GM21367 (cell line): ENCODE data around the gene FAAH.
A peak's percentile ranks its signal among the peaks of the same experiment; 100 is the strongest.

Experiments used
- ATAC-seq: cut with Tn5 transposase; IDR thresholded peaks from one replicate; pipeline ENCODE4 v1.9.1; 2021; ENCODE audit not compliant: unreplicated experiment

Gene FAAH

GRCh38 chr1:46400421-46400820, 6.3 kb downstream of the FAAH start:
- no peak for ATAC-seq

DNA sequence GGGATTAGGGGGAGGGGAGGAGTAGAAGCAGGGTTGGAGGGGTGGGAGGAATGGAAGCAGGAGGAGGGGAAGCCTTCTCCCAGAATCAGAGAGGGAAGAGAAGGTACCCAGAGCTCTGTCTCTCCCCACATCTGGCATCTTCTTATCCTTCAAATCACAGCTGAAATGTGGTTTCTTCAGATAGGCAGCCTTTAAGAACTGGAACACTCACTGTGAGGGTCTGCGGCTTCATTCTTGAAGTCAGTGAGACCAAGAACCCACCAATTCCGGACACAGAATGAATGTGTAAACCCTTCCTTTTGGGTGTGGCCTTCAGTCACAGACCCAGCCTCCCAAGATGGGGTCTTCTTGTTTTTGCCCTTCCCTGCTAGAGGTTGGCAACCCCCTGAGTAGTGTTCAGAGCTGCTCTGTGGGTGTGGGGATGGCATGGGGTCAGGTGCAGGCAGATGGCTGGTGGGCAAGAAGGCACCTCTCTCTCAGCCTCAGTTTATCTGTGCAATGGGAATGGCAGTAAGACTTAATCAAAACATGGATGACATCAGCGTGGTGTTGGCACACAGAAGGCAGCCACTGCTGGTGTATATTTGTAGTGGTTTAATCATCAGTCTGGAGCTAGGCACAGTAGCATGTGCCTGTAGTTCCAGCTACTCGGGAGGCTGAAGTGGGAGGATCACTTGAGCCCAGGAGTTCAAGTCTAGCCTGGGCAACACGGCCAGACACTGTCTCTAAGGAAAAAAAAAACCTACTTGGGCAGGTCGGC, 7.2 kb downstream of the FAAH start:
- no peak for ATAC-seq

GRCh38 chr1:46401964-46402626, 8.0 kb downstream of the FAAH start:
- no peak for ATAC-seq

DNA sequence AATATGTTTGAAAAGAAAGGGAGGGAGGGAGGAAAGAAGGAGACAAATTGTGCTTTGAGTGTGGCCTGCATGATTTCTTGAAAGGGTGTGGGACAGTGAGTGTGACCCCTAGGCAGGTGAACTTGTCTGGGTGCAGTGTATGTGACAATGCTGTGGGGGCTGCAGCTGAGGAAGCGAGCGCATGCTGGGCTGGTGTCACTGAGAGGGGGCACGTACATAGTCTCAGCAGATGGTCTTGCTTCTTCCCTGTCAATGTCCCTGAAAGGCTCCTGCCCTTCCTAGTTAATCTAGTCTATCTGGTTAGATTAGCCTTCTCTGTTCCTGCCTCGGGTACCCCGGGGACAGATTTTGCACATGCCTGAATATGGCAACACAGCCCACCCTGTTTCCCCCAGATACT, 9.8 kb downstream of the FAAH start:
- ATAC-seq, result no peak

DNA sequence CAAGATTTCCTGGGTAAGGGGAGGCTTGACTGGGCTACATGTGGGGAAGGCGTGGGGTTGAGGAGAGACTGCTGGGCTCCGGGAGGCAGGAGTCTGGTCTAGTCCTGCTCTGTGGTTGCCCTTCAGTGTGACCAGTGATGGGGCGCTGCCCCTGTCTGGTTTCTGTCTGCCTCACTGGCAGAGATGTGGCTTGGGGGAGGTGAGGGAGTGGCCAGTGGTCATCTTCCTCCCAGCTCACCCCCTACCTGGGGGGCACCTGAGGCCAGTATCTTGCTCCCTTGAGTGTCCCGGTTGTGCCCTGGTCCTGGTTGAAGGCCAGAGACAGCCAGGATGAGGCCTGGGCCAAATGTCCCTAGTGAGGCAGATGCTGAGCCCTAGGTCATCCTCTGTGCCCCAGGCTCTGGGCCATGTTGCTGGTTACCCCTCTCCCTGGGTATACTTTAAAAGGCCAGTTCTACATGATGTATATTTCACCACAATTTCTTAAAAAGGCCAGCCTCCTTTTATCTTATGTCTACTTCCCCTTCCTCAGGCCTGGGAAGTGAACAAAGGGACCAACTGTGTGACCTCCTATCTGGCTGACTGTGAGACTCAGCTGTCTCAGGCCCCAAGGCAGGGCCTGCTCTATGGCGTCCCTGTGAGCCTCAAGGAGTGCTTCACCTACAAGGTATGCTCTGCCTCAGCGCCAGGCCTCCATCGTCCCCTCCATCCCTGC, 10.5 kb downstream of the FAAH start:
- ATAC-seq, result no peak

- ATAC-seq, result no peak
Measured at GRCh38 chr1:46405197-46405555, 11.1 kb downstream of the FAAH start.

DNA sequence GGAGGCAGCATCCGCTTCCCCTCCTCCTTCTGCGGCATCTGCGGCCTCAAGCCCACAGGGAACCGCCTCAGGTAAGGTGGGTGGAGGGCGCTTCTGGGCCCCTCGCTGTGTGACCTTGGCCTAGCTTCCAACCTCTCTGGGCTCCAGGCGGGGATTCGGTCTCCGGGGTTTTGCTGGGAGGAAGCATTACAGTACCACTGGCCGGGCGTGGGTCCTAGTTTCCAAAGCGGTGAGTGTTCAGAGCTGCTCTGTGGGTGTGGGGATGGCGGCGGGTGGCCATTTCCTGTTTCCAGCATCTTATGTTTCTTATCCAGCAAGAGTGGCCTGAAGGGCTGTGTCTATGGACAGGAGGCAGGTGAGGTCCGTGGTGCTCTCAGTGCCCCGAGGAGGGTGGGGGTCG, 11.6 kb downstream of the FAAH start:
- ATAC-seq, result no peak

- no peak for ATAC-seq
Measured at GRCh38 chr1:46406881-46407608, 12.9 kb downstream of the FAAH start.

- no peak for ATAC-seq
Measured at GRCh38 chr1:46407636-46408035, 13.5 kb downstream of the FAAH start.

DNA sequence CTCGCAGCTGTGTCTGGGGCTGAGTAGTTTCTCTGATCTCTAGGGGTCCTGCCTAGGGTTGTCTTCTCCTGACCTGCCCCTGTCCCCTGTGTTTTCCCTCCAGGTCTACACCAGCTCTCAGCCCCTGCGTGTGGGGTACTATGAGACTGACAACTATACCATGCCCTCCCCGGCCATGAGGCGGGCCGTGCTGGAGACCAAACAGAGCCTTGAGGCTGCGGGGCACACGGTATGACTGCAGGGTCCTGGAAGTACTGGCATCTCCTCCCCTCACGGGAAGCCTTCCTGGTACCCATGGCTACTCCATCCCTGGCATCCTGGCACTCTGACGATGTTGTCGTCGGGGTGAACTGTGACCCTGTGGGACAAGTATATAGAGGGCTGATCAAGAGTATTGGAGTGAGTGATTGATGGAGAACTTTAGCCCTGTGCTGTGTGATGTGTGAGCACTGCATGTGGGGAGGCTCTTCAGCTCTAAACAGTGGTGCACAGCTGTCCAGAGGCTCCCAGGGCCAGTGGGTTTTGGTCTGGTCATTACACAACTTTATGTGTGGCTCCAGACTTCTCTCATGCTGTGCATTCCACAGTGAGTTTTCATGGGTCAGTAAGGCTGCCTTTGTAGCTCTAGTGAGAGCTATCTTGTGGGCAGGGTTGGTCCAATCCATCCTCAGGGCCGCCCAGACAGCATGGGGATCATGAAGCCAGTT, 14.4 kb downstream of the FAAH start:
- ATAC-seq, result no peak

DNA sequence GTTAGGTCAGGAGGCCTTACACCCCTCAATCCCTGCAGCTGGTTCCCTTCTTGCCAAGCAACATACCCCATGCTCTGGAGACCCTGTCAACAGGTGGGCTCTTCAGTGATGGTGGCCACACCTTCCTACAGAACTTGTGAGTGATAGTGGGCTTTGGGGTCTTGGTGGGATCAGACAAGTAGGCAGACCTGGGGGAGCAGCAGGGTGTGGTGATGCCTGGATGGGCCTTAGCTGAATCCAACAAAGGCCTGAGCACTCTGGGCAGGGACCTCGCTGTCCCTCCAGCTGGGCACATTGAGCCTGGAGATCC, 14.9 kb downstream of the FAAH start:
- no peak for ATAC-seq

- ATAC-seq, result no peak
Measured at GRCh38 chr1:46410156-46411009, 16.3 kb downstream of the FAAH start.

- ATAC-seq, result no peak
Measured at GRCh38 chr1:46411010-46411405, 16.9 kb downstream of the FAAH start.

DNA sequence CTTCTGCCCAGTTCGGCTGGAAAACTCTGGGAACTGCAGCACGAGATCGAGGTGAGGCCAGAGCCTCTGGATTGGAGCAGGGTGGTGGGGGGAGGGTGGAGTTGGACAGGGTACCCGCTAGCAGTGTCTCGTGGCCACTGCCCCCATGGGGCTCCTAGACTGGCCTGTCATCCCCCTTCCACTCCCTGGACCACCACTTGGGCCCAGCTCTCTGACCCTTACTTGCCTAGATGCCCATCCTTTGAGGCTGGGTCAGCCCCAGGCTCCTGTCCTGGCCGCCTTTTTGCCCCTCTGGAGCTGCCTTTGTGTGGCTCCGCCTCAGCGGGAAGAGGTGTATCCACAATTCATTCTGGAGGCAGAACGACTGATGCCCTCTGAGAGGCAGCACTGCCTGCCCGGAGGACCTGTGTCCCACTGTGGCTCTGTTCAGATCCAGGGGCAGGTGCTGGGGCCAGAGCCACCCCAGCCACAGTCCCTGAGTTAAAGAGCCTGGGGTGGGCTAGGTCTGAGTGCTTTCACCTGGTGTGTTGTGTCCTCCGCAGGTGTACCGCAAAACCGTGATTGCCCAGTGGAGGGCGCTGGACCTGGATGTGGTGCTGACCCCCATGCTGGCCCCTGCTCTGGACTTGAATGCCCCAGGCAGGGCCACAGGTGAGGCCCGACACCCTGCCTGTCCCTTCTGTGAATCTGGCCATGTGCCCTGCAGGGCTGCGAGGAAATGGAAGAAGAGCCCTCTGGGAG, 17.7 kb downstream of the FAAH start:
- ATAC-seq, result no peak

GRCh38 chr1:46412893-46413595, 18.9 kb downstream of the FAAH start:
- no peak for ATAC-seq

GRCh38 chr1:46413596-46413985, 19.5 kb downstream of the FAAH start:
- ATAC-seq, result peak; percentile 67

GRCh38 chr1:46415514-46415913, 21.4 kb downstream of the FAAH start:
- ATAC-seq, result no peak

- ATAC-seq, result no peak
Measured at GRCh38 chr1:46418976-46419375, 24.9 kb downstream of the FAAH start.

DNA sequence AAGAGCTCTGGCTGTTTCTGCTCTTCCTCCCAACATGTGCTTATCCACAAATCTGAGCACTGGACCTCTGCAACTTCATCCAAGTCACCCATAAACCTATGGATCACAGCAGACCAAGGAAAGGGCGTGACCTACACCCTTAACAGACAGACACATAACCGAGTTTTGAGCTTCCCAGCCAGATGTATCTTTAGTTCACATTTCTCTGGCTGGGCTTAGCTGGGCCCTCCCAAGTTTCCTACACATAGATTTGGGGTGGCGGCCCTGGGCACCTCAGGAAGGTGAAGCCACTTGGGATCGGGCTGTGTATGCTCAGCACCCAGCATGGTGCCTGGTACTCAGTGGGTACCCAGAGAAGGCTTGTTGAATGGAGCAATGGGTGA, 26.4 kb downstream of the FAAH start:
- ATAC-seq, result no peak
